Mesothelial cell of epicardium (in vitro differentiated cells): Measurements from ENCODE around the gene RBMXL2. TPM values are rescaled to one million over a fixed set of nuclear protein-coding genes. Genes with fewer than 3 reads are reported as not detected.

ENCODE experiments used
- DNase-seq, 2 experiments: peaks; one replicate each; pipeline ENCODE4 v3.0.0; 2021; ENCODE audit warnings: low spot score in 2 of 2; ENCODE audit not compliant: unreplicated experiment in 2 of 2
- H3K27ac Mint-ChIP-seq: 2 replicates; pipeline ENCODE4 v1.8.0; 2021; ENCODE audit warnings: mixed read lengths
- H3K27me3 Mint-ChIP-seq: 2 replicates; pipeline ENCODE4 v1.8.0; 2021; ENCODE audit warnings: low read depth, mixed read lengths
- H3K36me3 Mint-ChIP-seq: 2 replicates; pipeline ENCODE4 v1.8.0; 2021; ENCODE audit warnings: mixed read lengths
- H3K4me1 Mint-ChIP-seq: 2 replicates; pipeline ENCODE4 v1.8.0; 2021; ENCODE audit warnings: mixed read lengths
- H3K4me3 Mint-ChIP-seq: 2 replicates; pipeline ENCODE4 v1.8.0; 2021; ENCODE audit warnings: mild to moderate bottlenecking, moderate library complexity, mixed read lengths
- H3K9me3 Mint-ChIP-seq: 2 replicates; pipeline ENCODE4 v1.8.0; 2021; ENCODE audit warnings: mixed read lengths
- CTCF ChIP-seq: fragments of 200-600 bp; sonication (generic); IDR thresholded peaks from one replicate; pipeline ENCODE4 v1.5.0; 2021; ENCODE audit warnings: antibody characterized with exemption; ENCODE audit not compliant: unreplicated experiment
- total RNA-seq: library from RNA; stranded (reverse); gene quantifications from 3 replicates; pipeline ENCODE4 v1.2.1, GENCODE V29; 2021

Gene RBMXL2
- total RNA-seq, 1 donor from 2014 or later, result 0.16 TPM

- TF ChIP-seq CTCF, result no peak
- Mint-ChIP-seq H3K27ac (no peak overlapping the region), H3K4me1 (peaks cover 10% of the 10 kb centered on the region), H3K4me3 (no peak overlapping the region), H3K27me3 (peaks cover 1% of the 10 kb centered on the region), H3K9me3 (no peaks in the 10 kb centered on the region), H3K36me3 (no peaks in the 10 kb centered on the region)
- DNase-seq, result no peak
Observed at GRCh38 chr11:7060868-7061267, 27.9 kb upstream of the RBMXL2 start.

GRCh38 chr11:7062534-7062933 is 26.3 kb upstream of the RBMXL2 start:
- no peak for TF ChIP-seq CTCF
- no peak for DNase-seq
- Mint-ChIP-seq H3K9me3 (no peaks in the 10 kb centered on the region), H3K27ac (no peak overlapping the region), H3K27me3 (peaks cover 3% of the 10 kb centered on the region), H3K4me3 (no peak overlapping the region), H3K36me3 (no peaks in the 10 kb centered on the region), H3K4me1 (peaks cover 6% of the 10 kb centered on the region)

- Mint-ChIP-seq H3K9me3 (peaks cover 6% of the 10 kb centered on the region), H3K27me3 (peaks cover 2% of the 10 kb centered on the region), H3K36me3 (no peaks in the 10 kb centered on the region), H3K4me3 (no peak overlapping the region), H3K27ac (no peak overlapping the region), H3K4me1 (peaks cover 6% of the 10 kb centered on the region)
- DNase-seq, result no peak
- TF ChIP-seq CTCF, result no peak
Observed at GRCh38 chr11:7072401-7073028, 16.3 kb upstream of the RBMXL2 start.

GRCh38 chr11:7077101-7077500 is 11.7 kb upstream of the RBMXL2 start:
- H3K36me3 Mint-ChIP-seq, result no peaks in the 10 kb centered on the region
- peaks cover 6% of the 10 kb centered on the region for H3K4me1 Mint-ChIP-seq
- no peak overlapping the region for H3K27ac Mint-ChIP-seq
- H3K27me3 Mint-ChIP-seq, result no peaks in the 10 kb centered on the region
- H3K4me3 Mint-ChIP-seq, result no peak overlapping the region
- DNase-seq, result peak in 1 of 2 experiments; percentile 44
- peaks cover 25% of the 10 kb centered on the region for H3K9me3 Mint-ChIP-seq
- TF ChIP-seq CTCF, result no peak

GRCh38 chr11:7079545-7080135 is 9.2 kb upstream of the RBMXL2 start:
- TF ChIP-seq CTCF, result no peak
- H3K27me3 Mint-ChIP-seq, result peaks cover 14% of the 10 kb centered on the region
- H3K9me3 Mint-ChIP-seq, result peaks cover 25% of the 10 kb centered on the region
- no peak overlapping the region for H3K27ac Mint-ChIP-seq
- no peaks in the 10 kb centered on the region for H3K4me1 Mint-ChIP-seq
- DNase-seq, result no peak
- H3K36me3 Mint-ChIP-seq, result no peaks in the 10 kb centered on the region
- no peak overlapping the region for H3K4me3 Mint-ChIP-seq
